Stimulated activated CD8-positive, alpha-beta memory T cell treated with anti-CD3 and anti-CD28 coated beads, Interleukin-15, amount 100 ng/mL, for 1 hour (primary cell): Measurements from ENCODE around the gene HAP1.
"Not testable (repeated sequence)": the region's sequence is repeated elsewhere in the genome, so short reads cannot be mapped to it uniquely, and the experiment has no call there.

ENCODE experiments used
- DNase-seq: peaks from one replicate; pipeline ENCODE4 v3.0.0-alpha.2; 2020; ENCODE audit warnings: low read depth

The HAP1 gene

DNA sequence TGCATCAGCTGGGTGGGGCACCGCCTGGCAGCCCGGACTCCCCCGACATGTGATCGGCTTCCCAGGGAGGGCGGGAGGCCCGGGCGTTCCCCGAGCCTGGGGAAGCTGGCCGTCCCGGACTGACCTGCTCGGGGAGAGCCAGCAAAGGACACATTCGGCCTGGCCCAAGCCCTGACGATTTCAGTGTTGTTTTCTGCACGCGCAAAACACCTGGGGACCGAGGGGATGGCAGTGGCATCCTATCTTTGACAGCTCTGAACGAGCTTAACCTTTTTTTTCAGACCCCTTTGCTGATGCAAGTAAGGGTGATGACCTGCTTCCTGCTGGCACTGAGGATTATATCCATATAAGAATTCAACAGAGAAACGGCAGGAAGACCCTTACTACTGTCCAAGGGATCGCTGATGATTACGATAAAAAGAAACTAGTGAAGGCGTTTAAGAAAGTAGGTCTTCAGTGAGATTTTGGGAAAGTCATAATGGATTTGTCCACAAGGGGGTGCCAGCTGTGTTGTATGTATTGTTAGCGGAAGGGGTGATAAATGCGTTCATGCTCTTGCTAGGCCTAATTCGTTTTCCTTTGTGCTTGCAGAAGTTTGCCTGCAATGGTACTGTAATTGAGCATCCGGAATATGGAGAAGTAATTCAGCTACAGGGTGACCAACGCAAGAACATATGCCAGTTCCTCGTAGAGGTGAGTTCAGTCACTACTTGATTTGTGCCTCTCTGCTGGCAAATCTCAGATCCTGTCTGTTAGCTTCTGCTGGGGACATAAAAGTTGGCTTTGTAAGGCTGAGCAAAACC lies 44.7 kb downstream of the HAP1 start:
- no peak for DNase-seq

DNA sequence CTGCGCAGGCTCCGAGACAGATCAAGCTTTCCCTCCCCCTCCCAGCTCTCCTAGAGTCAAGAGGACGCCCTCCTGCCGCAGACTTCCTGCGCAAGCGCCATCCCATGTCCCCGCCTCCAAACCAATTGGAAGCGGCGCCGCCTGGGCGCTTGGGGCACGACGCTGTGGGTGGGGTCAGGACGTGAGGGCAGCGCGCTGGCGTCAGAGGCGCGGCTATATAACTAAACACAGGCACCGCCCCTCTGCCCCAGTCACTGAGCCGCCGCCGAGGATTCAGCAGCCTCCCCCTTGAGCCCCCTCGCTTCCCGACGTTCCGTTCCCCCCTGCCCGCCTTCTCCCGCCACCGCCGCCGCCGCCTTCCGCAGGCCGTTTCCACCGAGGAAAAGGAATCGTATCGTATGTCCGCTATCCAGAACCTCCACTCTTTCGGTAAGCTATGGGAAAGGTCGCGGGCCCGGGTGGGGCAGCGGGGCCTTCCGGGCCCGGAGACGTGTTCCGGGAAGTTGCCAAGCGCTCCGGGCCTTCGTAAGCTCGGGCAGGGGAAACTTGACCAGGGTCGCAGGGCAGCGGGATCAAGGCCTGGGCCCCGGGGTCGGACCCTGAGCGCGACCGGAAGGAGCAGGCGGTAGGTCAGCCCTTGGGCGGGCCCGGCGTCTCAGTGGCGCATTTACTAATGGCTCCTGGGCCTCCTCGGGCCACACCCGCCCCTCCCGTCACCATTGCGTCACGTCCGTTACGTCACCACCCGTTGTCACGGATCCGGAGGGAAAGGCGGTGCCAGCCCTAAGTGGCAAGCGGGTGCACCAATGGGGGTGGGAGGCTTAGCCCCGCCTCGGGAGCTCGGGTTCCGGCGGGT lies 45.6 kb downstream of the HAP1 start, which contains the start of gene EIF1:
Gene EIF1, plus strand, starts transcription at position 245 of the 856 bp plus-strand sequence. Its CDS starts 154 bp downstream, at position 399.
- peak; percentile 100 for DNase-seq

DNA sequence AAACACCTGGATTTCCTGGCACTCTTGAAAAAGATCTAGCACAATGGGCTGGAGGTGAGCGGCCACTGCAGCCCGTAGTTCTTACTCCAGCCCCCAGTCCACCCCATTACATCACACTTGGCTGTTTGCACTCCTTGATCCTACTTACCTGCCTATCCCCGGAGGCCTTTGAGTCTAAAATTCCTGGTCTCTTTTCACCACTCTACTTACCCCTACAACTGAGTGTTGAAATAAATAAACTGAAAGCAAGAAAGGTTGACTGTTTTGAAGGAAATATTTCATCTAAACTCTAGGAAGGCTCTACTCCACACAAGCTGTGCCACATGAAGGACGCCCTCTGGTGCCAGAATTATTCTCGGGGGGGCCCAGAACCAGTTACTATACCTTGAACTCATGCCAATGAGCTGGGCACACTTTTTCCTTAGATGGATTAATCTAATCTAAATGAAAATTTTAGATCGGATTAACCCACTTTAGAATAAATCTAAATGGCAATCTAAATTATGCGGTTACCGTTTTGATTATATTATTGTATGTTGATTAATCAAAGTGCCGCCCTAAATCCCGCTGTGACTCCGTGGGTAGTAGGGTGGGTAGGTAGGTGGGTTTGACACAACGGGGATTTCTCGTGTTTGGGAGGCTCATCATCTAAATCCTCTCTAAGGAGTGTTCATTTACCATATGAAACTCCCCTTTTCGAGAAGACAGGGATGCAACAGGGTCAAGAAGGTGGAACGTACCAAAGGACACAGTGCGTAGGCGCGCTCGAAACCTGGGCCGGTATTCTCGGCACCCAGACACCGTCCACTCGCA lies 46.4 kb downstream of the HAP1 start:
- DNase-seq = peak; percentile 49

DNA sequence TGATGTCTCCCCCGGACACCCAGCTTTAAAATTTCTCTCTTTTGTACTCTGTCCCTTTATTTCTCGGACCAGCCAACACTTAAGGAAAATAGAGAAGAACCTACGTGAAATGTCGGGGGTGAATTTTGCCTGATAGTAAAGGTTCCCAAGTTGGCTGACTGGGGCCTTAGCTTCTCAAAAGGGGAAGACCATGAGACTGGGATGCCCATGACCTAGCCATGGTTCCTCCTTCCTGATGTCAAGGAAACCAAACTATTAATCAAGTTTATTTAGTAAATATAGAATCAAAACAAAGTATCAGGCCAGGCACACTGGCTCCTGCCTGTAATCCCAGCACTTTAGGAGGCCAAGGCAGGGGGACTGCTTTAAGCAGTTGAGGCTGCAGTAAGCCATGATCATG lies 48.2 kb downstream of the HAP1 start:
- no peak for DNase-seq

DNA sequence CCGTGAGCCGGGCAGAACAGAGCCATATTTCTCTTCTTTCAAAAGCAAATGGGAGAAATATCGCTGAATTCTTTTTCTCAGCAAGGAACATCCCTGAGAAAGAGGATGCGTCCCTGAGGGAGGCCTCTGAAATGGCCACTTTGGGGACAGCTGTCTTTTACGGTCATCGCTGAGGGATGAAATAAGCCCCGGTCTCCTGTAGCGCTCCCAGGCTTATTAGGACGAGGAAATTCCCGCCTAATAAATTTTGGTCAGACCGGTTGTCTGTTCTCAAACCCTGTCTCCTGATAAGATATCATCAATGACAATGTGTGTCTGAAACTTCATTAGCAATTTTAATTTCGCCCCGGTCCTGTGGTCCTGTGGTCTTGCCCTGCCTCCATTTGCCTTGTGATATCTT lies 48.7 kb downstream of the HAP1 start:
- DNase-seq = not testable (repeated sequence)

DNA sequence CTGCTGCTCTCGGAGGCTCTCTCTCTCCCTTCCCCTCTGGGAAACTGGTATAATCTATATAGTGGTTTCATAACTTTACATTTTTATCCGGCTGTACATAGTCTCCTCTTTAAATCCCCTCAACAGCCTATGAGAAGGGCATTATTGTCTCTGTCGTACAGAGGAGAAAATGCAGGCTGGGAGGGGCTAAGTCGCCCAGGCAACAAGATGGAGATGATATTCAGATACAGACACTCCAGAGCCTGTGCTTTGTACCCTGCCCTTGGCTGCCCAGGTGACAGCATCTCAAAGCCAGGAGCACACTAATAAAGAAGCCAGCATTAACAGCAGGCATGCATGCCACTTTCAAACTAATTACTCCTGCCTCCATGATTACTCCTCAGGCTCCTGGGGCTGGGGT lies 50.4 kb downstream of the HAP1 start:
- no peak for DNase-seq

DNA sequence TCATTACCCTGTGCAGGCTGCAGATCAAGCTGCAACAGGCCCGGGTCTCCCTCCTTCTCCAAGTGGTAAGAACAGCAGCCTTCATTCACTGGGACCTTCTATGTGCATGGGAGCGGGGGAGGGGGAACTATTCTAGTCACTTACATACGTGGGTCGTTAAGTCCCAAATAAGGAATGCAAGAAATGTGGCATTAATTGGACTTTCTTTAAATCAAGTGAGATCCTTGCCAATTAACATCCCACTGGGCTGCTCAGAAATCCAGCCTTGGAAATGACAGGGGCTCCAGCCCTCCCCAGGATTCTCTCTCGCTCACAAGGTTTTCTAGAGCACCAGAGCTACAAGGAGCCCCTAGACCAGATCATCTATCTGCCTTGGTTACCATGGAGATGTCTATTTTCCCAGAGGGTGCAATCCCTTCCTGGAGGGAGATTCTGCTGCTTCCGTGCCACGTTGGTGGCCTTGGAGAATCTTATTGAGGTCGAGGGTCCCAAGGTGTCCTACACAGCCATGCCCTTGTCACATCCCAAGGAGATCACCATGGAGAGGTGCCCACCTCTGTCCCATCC lies 50.9 kb downstream of the HAP1 start:
- DNase-seq = no peak

DNA sequence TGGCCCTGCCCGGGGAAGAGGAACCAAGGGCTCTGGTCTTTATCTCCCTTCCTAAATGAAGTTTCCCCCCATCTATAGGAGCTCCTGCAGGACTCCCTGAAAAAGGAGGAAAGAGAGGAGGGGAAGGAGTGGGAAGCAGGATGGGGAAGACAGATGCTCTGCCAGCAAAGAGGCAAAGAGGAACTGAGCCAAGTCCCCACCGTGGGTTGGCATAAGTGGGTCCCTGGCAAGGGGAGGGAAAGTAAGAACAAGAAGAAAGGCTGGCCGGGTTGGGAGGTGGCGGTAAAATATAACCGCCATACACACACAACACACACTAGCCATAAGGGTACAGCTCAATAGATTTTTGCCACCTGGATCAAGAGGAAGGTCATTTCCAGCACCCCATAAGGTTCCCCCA lies 51.8 kb downstream of the HAP1 start:
- DNase-seq = no peak

DNA sequence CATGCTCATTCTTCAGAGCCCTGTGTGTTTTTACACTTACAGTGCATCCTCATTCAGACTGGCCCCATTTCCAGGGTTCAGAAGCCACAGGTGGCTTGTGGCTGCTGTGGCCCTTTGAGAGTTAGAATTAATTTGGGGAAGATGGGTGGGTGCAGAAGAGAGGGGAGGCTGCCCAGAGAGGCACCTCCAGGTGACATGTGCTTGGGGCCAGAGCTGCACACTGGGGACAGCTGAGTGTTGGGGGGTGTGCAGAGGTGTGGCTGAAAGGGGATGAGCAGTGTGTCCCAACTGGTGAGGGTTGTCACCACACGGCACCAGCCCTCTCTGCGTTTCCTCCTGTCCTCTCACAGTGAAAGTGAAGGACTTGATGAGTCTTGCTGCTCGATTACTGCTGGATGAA lies 52.7 kb downstream of the HAP1 start:
- DNase-seq = no peak

DNA sequence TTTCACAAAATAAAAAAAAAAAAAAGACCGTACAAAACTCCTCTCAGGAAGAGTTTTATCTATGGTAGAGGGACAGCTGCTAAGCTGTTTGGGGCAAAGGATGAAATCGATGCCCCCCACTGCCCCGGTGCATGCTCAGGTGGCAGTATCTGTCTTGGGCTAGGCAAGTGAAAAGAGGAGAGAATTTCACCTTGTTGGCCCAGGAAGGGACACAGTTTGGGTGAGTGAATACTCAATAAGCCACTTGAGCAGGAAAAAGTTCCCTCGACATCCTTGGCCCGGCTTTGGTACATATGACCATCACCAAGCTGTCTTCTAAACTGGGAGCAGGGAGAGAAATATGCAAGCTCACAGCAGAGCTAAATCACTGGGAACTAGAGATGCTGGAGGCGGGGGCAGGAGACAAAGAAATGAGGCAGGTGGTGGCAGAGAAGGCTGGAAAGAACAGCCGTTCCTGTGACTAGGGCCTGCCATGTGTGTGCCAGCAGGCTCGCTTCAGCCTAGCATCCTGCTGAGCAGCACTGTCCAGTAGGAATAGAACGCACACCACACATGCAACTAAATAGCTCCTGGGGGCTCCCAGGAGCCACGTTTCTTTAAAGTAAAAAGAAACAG lies 53.9 kb downstream of the HAP1 start:
- no peak for DNase-seq

DNA sequence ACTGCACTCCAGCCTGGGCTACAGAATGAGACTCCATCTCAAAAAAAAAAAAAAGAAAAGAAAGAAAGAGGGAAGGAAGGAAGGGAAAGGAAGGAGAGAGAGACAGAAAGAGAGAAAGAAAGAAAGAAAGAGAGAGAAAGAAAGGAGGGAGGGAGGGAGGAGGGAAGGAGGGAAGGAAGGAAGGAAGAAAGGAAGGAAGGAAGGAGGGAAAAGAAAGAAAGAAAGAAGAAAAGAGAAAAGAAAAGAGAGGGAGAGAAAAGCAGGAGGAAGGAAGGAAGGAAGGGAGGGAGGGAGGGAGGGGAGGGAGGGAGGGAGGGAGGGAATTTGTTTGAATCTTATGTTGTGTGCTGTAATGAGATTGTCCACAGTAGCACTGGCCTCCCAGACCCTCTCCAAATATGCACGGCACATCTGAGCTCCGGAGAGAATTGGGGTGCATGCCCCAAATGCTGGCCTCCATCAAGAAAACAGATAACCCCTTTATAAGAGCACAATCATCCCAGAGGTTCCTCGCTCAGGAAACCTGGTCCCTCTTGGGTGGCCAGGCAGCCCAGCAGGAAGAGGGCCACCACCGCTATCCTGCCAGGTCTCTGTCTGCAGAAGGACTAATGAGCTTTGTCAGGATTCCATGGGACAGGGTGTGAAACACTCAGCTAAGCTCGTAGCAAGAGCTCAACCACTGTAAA lies 54.6 kb downstream of the HAP1 start:
- DNase-seq = no peak

DNA sequence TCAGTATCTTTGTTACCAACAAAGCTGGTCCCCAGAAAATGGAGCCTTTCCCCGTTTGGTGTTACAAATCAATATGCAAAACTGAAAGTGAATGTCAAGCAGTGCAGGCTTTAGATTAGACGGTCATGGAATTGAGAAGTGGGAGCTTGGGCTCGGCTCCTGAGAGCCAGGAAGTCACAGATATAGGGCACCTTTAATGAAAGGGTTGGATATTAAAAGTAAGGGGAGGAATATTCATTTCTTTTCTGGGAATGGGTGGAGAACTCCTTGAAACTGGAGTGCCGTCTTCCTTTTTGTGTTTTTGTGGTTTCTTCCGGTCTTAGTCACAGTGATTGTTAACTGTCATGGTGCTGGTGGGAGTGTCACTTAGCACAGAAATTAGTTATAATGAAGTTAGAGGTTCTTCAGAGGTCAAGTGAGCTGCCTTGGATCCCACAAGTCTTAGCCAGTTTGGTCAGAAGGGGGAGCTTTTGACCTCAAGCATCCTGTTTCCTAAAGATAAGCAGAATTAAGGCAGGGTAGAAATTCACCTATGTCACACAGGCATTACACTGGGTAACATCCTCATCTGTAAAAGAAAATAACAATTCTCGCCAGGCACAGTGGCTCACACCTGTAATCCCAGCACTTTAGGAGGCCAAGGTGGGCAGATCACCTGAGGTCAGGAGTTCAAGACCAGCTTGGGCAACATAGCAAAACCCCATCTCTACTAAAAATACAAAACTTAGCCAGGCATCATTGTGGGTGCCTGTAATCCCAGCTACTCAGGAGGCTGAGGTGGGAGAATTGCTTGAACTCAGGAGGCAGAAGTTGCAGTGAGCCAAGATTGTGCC lies 55.3 kb downstream of the HAP1 start:
- DNase-seq = no peak

DNA sequence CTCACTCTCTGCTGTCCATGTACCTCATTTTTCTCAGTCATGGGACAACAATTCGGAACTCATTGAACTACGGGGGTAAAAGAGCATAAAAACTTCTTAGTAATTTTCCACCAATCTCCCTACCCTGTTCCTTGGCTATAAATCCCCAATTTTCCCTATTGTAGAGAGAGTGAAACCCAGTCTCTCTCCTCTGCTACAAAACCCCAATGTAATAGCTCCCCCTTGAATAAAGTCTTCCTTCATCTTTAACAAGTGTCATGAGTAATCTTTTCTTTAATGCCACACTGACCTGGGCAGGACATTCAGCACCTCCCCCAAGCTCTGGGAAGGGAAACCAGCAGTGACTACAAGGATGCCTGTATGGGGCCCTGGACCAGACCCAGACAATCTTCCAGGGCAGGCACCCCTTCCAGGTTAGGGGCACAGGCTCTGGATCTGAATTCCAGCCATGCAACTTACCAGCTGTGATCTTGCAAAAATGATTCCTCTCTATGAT lies 56.0 kb downstream of the HAP1 start:
- DNase-seq = no peak

DNA sequence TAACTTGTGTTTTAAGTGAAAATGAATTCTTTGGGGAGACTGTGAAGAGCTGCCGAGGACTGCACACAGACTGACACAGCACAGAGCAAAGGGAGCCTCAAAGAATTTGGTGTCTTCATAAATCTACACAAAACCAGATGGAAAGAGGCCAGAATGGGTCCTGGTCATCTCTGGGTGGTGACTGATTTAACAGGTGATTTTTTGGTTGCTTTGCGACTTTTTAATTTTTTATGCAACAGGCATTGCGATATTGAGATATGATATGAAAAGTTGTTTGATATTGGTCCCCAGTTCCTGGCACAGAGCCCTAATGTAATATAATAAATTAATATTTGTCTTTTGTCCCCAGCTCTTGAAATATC lies 58.4 kb downstream of the HAP1 start:
- no peak for DNase-seq

DNA sequence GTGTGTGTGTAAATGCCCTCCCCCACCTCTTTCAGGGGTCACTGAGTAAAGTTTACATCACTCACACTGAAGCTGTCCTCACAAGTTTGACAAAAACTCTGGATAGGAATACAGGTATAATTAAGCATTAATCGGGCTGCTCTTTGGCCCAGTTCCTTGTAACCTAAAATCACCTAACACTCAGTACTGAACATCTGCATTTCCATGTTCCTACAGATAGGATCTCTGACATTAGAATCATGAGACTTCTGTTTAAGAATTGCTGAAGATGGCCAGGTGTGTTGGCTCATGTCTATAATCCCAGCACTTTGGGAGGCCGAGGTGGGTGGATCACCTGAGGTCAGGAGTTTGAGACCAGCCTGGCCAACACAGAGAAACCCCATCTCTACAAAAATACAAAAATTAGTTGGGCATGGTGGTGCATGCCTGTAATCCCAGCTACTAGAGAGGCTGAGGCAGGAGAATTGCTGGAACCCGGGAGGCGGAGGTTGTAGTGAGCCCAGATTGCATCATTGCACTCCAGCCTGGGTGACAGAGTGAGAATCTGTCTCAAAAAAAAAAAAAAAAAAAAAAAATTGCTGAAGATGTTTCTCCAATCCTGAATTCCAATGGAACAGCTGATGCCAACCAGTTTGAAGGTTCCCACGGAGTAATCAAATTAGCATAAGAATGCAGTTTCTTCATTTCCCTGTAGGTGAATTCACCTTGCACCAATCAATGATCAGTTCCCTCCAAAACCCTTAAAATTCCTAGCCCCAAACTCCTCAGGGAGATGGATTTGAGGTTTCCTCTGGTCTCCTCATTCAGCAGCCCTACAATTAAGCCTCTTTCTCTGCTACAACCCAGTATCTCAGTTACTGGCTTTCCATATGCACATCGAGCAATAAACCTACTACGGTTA lies 59.0 kb downstream of the HAP1 start:
- not testable (repeated sequence) for DNase-seq
